Measurements from ENCODE around the gene OR2J2. TPM values are rescaled to one million over a fixed set of nuclear protein-coding genes. Genes with fewer than 3 reads are reported as not detected.

OR2J2 gene
- total and polyA plus RNA-seq, 4 donors: not detected

- TF ChIP-seq REST (IDR thresholded peaks at IDR 0.05) (no peak), YY1 (IDR thresholded peaks at IDR 0.05) (no peak), ATF3 (IDR thresholded peaks at IDR 0.05) (no peak), GABPA (IDR thresholded peaks at IDR 0.05 in 1 of 2, conservative IDR thresholded peaks at IDR 0.05 in 1 of 2) (no peak)
Measured at GRCh38 chr6:29200767-29201662, 30.3 kb downstream of the OR2J2 start (continued).

DNA sequence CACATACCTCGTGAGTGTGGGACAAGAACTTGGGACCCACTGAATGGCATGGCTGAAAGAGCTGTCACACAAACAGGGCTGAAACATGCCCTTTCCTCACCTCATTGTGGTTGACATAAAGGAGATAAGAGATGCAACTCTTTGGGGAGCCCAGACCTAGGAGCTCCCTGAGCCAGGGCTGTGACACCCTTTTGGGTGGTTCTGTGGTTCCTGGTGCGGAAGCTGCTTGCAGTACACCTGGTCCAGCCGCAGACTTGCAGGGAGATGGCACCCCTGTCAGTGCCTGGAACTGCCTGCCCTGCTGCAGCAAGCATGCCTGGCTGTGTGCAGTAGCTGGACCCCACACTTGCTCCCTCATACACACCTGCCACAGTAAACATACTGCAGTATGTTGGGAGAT lies 31.3 kb downstream of the OR2J2 start:
- Histone ChIP-seq H3K4me1 (ENCODE audit: control insufficient read depth in 4 of 4, insufficient read depth in 4 of 4, low read length in 3 of 4) (no peaks in the 10 kb centered on the region), H3K27me3 (ENCODE audit: control insufficient read depth in 4 of 4, insufficient read depth in 4 of 4, low read length in 3 of 4) (no peaks in the 10 kb centered on the region), H3K36me3 (ENCODE audit: control insufficient read depth in 4 of 4, insufficient read depth in 3 of 4, low read depth in 1 of 4, low read length in 3 of 4) (no peaks in the 10 kb centered on the region), H3K9me3 (ENCODE audit: control insufficient read depth in 4 of 4, low read length in 3 of 4) (no peaks in the 10 kb centered on the region), H3K9ac (ENCODE audit: low read depth in 1 of 2, low read length in 2 of 2) (no peak overlapping the region), H3K4me3 (ENCODE audit: low read depth in 1 of 3, low read length in 3 of 3) (no peak overlapping the region), H3K27ac (ENCODE audit: low read depth in 1 of 2, low read length in 2 of 2) (no peak overlapping the region)
- 87% methylated on average over 3 of the region's 3 CpGs for WGBS
- no peak for DNase-seq (ENCODE audit: low spot score)
- TF ChIP-seq, protein P1, sequence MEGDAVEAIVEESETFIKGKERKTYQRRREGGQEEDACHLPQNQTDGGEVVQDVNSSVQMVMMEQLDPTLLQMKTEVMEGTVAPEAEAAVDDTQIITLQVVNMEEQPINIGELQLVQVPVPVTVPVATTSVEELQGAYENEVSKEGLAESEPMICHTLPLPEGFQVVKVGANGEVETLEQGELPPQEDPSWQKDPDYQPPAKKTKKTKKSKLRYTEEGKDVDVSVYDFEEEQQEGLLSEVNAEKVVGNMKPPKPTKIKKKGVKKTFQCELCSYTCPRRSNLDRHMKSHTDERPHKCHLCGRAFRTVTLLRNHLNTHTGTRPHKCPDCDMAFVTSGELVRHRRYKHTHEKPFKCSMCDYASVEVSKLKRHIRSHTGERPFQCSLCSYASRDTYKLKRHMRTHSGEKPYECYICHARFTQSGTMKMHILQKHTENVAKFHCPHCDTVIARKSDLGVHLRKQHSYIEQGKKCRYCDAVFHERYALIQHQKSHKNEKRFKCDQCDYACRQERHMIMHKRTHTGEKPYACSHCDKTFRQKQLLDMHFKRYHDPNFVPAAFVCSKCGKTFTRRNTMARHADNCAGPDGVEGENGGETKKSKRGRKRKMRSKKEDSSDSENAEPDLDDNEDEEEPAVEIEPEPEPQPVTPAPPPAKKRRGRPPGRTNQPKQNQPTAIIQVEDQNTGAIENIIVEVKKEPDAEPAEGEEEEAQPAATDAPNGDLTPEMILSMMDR (IDR thresholded peaks at IDR 0.05; ENCODE audit: low read depth, low read length, missing input control): no peak
- TF ChIP-seq RAD21 (IDR thresholded peaks at IDR 0.05) (no peak), TAF1 (conservative IDR thresholded peaks at IDR 0.05) (no peak), REST (IDR thresholded peaks at IDR 0.05) (no peak), SP1 (IDR thresholded peaks at IDR 0.05) (no peak), RXRA (IDR thresholded peaks at IDR 0.05) (no peak), NR2F2 (IDR thresholded peaks at IDR 0.05) (no peak), EGR1 (IDR thresholded peaks at IDR 0.05; ENCODE audit: low read depth in 2 of 2) (no peak), YY1 (IDR thresholded peaks at IDR 0.05) (no peak), FOXA1 (IDR thresholded peaks at IDR 0.05) (no peak), HNF4A (conservative IDR thresholded peaks at IDR 0.05) (no peak), ATF3 (IDR thresholded peaks at IDR 0.05) (no peak), JUND (IDR thresholded peaks at IDR 0.05) (no peak), MAX (IDR thresholded peaks at IDR 0.05) (no peak)
- TF ChIP-seq, protein P2, sequence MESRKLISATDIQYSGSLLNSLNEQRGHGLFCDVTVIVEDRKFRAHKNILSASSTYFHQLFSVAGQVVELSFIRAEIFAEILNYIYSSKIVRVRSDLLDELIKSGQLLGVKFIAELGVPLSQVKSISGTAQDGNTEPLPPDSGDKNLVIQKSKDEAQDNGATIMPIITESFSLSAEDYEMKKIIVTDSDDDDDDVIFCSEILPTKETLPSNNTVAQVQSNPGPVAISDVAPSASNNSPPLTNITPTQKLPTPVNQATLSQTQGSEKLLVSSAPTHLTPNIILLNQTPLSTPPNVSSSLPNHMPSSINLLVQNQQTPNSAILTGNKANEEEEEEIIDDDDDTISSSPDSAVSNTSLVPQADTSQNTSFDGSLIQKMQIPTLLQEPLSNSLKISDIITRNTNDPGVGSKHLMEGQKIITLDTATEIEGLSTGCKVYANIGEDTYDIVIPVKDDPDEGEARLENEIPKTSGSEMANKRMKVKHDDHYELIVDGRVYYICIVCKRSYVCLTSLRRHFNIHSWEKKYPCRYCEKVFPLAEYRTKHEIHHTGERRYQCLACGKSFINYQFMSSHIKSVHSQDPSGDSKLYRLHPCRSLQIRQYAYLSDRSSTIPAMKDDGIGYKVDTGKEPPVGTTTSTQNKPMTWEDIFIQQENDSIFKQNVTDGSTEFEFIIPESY (IDR thresholded peaks at IDR 0.05): no peak

Data from liver (tissue), 9 donors.